DND-41 (cell line): ENCODE results near the gene CPSF4.

Experiments used
- ATAC-seq: fragments of 200-7000 bp; cut with Tn5 transposase; 3 replicates; pipeline ENCODE4 v1.9.1; 2021; ENCODE audit warnings: low read depth; ENCODE audit not compliant: insufficient read depth
- DNase-seq: peaks from one replicate; pipeline ENCODE4 v3.0.0-alpha.2; 2020
- H2AFZ ChIP-seq: 2 replicates; pipeline ENCODE4 v1.6.0; 2012; ENCODE audit warnings: low read depth, low read length
- H3K27ac ChIP-seq: 2 replicates; pipeline ENCODE4 v1.5.1; 2012; ENCODE audit warnings: low read length, inconsistent platforms
- H3K27me3 ChIP-seq: fragments of 200-600 bp; sonication (generic); 2 replicates; pipeline ENCODE4 v1.6.0; 2012; ENCODE audit warnings: low read length, mild to moderate bottlenecking, inconsistent platforms; ENCODE audit not compliant: insufficient read depth, poor library complexity
- H3K36me3 ChIP-seq: 2 replicates; pipeline ENCODE4 v1.5.1; 2012; ENCODE audit warnings: low read length, inconsistent platforms; ENCODE audit not compliant: insufficient read depth
- H3K4me1 ChIP-seq: 2 replicates; pipeline ENCODE4 v1.5.1; 2012; ENCODE audit warnings: mild to moderate bottlenecking, low read length; ENCODE audit not compliant: insufficient read depth
- H3K4me2 ChIP-seq: 2 replicates; pipeline ENCODE4 v1.6.0; 2012; ENCODE audit warnings: mild to moderate bottlenecking, moderate library complexity, low read length, inconsistent platforms; ENCODE audit not compliant: insufficient read depth
- H3K4me3 ChIP-seq, 2 experiments: fragments of 200-600 bp in 1 of 2; shearing (Covaris generic) in 1 of 2; 2 replicates each; pipeline ENCODE4 v1.5.1; 2012 to 2016; ENCODE audit warnings: inconsistent platforms in 2 of 2, low read length in 2 of 2, mild to moderate bottlenecking in 2 of 2, low read depth in 1 of 2, moderate library complexity in 1 of 2
- H3K79me2 ChIP-seq: 2 replicates; pipeline ENCODE4 v1.6.0; 2012; ENCODE audit warnings: low read length, inconsistent platforms; ENCODE audit not compliant: insufficient read depth
- H3K9ac ChIP-seq: 2 replicates; pipeline ENCODE4 v1.6.0; 2012; ENCODE audit warnings: low read depth, mild to moderate bottlenecking, inconsistent platforms, low read length, moderate library complexity
- H3K9me3 ChIP-seq: 2 replicates; pipeline ENCODE4 v1.5.1; 2012; ENCODE audit warnings: low read length, moderate library complexity, mild to moderate bottlenecking, inconsistent platforms; ENCODE audit not compliant: insufficient read depth, severe bottlenecking
- H4K20me1 ChIP-seq: 2 replicates; pipeline ENCODE4 v1.6.0; 2012; ENCODE audit warnings: low read length; ENCODE audit not compliant: insufficient read depth
- CTCF ChIP-seq: IDR thresholded peaks from 2 replicates; pipeline ENCODE4 v1.5.1; 2012; ENCODE audit warnings: borderline replicate concordance, low read length, moderate library complexity, mild to moderate bottlenecking; ENCODE audit not compliant: poor library complexity, severe bottlenecking; ENCODE audit errors: extremely low read depth
- EZH2 ChIP-seq: IDR thresholded peaks from 3 replicates; pipeline ENCODE4 v1.6.1; 2012; ENCODE audit warnings: borderline replicate concordance, low read depth, mild to moderate bottlenecking, moderate library complexity, low read length, inconsistent platforms; ENCODE audit not compliant: severe bottlenecking

Gene CPSF4

GRCh38 chr7:99438573-99439480 lies at the start of gene CPSF4, which contains the start of gene PTCD1:
Gene CPSF4, plus strand, starts transcription at chr7:99438943. Its CDS starts 140 bp downstream, at chr7:99439083.
Gene PTCD1, minus strand, starts transcription at chr7:99438798. Its CDS starts 3,556 bp downstream, at chr7:99435242.
- Histone ChIP-seq H3K4me2 (peak within 1 kb of the TSS; percentile 78), H3K9ac (peak within 1 kb of the TSS; percentile 94), H3K79me2 (peaks cover 75% of the 10 kb centered on the region), H3K9me3 (no peaks in the 10 kb centered on the region), H3K4me3 (peak within 1 kb of the TSS; percentile 95 to 97), H3K36me3 (peaks cover 47% of the 10 kb centered on the region), H3K27ac (peak within 1 kb of the TSS; percentile 80), H2AFZ (peak within 1 kb of the TSS; percentile 97), H3K4me1 (peaks cover 38% of the 10 kb centered on the region), H4K20me1 (peaks cover 16% of the 10 kb centered on the region), H3K27me3 (no peaks in the 10 kb centered on the region)
- peak; percentile 89 for ATAC-seq
- TF ChIP-seq EZH2 (no peak), CTCF (no peak)
- DNase-seq: peak; percentile 93

- DNase-seq (no peak), ATAC-seq (no peak)
- Histone ChIP-seq H3K9ac (no peak overlapping the region), H3K4me3 (no peak overlapping the region), H3K27me3 (no peaks in the 10 kb centered on the region), H3K9me3 (no peaks in the 10 kb centered on the region), H3K79me2 (peaks cover 13% of the 10 kb centered on the region), H4K20me1 (peaks cover 40% of the 10 kb centered on the region), H2AFZ (no peak overlapping the region), H3K4me1 (no peaks in the 10 kb centered on the region), H3K27ac (no peak overlapping the region), H3K4me2 (no peak overlapping the region), H3K36me3 (peaks cover 84% of the 10 kb centered on the region)
- no peak for TF ChIP-seq EZH2
- no peak for TF ChIP-seq CTCF
These were observed 49.0 kb upstream of the CPSF4 start for GRCh38 chr7:99389772-99390171.

- Histone ChIP-seq H3K36me3 (peaks cover 89% of the 10 kb centered on the region), H3K4me3 (no peak overlapping the region), H3K27me3 (no peaks in the 10 kb centered on the region), H3K9ac (no peak overlapping the region), H3K4me2 (no peak overlapping the region), H3K27ac (no peak overlapping the region), H3K9me3 (no peaks in the 10 kb centered on the region), H2AFZ (no peak overlapping the region), H3K4me1 (no peaks in the 10 kb centered on the region), H4K20me1 (peaks cover 45% of the 10 kb centered on the region), H3K79me2 (peaks cover 16% of the 10 kb centered on the region)
- DNase-seq: no peak
- TF ChIP-seq EZH2 (no peak), CTCF (no peak)
- no peak for ATAC-seq
These were observed 47.7 kb upstream of the CPSF4 start for GRCh38 chr7:99390941-99391602.
